Cerebellar cortex (tissue), 1 donor: ENCODE measurements around the gene MAP2K5.

ENCODE experiments used
- DNase-seq: peaks from one replicate; pipeline ENCODE4 v3.0.0-alpha.2; 2015; ENCODE audit warnings: low spot score

Gene MAP2K5

DNA sequence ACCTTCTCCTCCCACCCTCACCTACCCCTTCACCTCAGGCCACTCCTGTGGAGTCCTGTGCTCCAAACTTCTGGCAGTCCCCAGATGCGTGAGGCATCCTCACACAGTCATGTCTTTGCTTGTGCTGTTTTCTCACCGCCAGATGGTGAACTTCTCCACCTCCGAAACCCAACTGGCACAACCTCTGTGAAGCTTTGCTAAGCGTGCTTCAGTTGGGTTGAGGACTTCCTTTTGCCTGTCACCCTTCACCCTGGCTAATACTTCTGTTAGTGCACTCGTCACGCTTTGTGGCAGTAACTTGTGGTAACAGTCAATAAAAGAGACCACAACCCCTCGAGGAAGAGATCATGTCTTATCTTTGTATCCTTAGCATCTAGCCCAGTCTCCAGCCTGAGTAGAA, 240.8 kb downstream of the MAP2K5 start:
- DNase-seq: no peak

- no peak for DNase-seq
Observed at GRCh38 chr15:67784090-67784781, 241.7 kb downstream of the MAP2K5 start.

GRCh38 chr15:67784856-67785430, 242.4 kb downstream of the MAP2K5 start:
- no peak for DNase-seq

GRCh38 chr15:67785431-67785830, 242.9 kb downstream of the MAP2K5 start:
- DNase-seq: no peak

GRCh38 chr15:67786646-67787045, 244.1 kb downstream of the MAP2K5 start:
- DNase-seq: no peak

GRCh38 chr15:67788986-67789385, 246.5 kb downstream of the MAP2K5 start:
- DNase-seq: no peak

GRCh38 chr15:67790610-67791319, 248.3 kb downstream of the MAP2K5 start:
- no peak for DNase-seq

DNA sequence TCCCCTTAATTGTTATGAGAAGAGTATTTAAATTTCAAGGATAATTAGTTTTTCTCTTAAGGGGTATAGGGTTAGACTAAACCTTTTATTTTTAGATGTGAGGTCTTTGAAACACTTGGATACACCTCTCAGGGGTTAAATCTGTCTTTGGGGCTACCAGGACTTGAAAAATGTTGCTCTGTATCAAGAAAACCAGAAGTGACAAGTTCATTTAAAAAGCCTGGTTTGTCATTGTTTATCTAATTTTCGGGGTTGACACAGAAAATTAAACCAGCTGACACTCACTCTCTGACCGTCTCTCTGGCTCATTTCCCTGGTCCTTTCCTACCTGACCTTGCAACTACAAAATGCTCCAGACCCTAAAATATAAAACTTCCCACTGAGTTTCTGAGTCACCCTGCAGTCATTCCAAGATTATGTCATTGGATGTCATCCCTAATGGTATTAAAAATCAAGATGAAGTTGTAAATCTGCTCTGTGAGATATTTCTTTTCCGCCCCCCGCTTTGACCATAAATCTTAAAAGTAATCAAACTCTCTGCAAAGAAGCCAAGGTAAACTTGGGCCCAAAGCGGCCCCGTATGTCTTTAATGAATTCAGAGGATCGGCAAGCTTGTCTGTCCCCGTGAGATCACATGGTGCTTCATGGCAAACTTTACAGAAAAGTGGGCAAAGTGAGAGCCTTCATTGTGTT, 249.9 kb downstream of the MAP2K5 start:
- DNase-seq: peak; percentile 7

GRCh38 chr15:67794832-67795574, 252.5 kb downstream of the MAP2K5 start:
- DNase-seq: no peak

- DNase-seq: no peak
Observed at GRCh38 chr15:67796196-67797127, 254.0 kb downstream of the MAP2K5 start.

- no peak for DNase-seq
Observed at GRCh38 chr15:67799801-67800205, 257.3 kb downstream of the MAP2K5 start.

DNA sequence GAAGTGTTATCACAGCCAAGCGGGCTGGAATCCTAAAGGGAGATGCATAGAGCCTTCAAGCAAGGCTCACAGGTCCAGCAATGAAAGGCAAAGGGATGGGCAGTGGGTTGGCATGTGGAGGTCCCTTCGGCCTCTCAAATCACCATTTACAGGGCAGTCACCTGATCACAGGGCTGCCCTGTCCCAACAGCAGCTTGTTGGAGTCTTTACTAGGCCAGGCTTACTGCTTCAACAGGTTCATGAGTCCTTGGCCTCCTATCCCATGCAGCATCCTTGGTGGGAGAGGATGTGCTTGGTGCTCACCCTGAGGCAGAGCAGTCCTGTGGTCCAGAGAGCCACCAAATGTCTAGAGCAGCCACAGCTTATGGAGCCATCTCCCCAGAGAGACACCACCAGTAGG, 258.6 kb downstream of the MAP2K5 start:
- no peak for DNase-seq

GRCh38 chr15:67801926-67802914, 259.7 kb downstream of the MAP2K5 start:
- no peak for DNase-seq

GRCh38 chr15:67803299-67803698, 260.8 kb downstream of the MAP2K5 start:
- DNase-seq: no peak

DNA sequence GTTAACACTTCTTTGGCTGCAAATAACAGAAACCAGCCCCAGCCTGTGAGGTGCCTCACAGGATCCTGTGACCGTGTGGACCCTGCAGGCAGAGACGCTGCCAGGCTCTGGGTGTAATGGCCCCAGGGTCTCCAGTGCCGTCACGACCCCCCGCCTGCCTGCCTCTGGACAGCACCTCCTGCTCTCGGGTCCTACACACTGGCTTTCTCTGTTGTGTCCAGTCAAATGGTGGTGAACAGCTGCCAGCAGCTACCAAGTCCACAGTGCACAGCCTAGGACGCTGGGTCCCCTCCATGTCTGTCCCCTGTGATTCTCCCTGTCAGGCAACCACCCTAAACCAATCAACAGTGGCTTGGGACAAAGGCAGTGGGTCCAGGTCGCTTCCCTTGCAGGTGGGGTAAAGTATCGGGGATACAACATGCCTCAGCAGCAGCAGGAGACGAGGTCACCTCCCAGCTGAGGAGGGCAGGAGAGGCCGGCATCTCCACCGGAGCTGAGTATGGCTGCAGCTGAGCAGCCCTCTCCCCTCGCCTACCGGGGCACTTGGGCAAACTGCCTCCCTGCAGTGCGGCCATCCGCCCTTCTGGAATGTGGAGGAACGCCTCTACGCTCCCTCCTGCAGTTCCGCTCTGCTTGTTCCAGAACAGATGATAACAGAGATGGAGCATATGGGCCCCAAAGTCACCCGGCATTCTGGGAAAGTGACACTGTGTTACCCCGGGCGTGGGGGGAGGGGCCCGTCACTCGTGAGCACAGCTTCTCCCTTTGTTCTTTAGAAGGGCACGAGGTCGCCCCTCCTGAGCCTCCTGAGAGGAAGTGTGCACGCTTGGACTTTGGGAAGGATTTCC, 261.7 kb downstream of the MAP2K5 start:
- DNase-seq: no peak

GRCh38 chr15:67805008-67805665, 262.6 kb downstream of the MAP2K5 start:
- no peak for DNase-seq

DNA sequence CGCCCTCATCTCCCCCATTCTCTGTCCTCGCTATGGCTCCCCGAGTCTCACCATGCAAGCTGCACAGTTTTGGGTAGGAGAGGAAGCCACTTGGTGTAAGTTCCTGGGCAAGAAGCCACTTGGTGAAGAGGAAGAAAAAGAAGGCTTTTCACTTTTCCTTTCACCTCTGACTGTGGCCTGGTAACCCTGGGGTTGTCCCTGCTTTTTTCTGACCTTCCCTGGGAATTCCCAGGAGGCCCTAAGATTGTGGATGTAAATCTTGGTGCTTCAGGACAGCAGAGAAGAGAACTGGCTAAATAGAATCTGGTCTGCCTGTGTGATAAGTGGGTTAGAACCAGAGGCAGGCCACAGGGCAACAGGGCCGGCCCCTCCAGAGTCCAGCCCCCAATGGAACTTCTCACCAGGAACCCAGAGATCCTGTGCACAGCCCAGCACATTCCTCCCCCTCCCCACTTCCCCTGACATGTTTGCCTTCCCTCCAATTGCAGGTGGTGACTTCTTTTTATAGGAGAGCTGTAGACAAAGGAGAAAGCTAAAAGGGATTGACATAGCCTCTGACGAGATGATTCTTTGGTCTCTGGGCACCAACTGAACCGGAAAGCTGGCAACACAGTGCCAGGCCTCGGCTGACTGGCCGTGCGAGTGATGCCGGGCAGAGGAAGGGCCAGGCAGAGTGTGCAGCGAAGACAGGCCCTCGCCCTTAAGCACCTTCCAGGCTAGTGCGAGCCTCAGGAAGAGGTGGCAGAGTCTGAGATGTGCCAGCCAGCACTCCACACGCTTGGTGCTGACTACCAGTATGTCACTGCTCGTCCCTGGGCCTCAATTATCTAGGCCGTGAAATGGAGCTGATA, 263.4 kb downstream of the MAP2K5 start:
- no peak for DNase-seq
